HTERT RPE-1 (cell line): ENCODE data around the gene CDNF.

ENCODE experiments used
- in situ Hi-C: fragments of 300-500 bp; cut with MboI; formaldehyde crosslinking; loops from 4 replicates; pipeline ENCODE4 v1.14.3; 2020; ENCODE audit warnings: low sequenced_read_pairs

CDNF gene

DNA sequence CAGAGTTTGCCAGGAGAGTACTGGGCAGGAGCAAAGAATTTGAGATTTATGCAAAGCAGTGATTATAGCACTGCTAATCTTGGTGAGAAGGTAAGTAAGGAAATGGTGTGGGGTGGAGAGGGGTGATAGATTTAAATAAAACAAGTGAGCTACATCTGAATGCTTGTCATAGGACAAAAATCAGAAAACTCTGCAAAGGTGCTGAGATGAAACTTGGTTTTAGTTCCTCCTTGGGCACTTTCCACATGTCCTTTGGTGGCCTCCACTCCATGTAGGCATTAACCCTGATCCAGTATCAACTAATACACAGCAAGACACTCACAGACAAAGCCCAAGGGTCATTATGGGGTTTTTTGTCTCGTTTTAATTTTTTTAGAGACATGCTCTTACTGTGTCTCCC is 37.4 kb downstream of the CDNF start:
- in situ Hi-C loops = no loop called here

DNA sequence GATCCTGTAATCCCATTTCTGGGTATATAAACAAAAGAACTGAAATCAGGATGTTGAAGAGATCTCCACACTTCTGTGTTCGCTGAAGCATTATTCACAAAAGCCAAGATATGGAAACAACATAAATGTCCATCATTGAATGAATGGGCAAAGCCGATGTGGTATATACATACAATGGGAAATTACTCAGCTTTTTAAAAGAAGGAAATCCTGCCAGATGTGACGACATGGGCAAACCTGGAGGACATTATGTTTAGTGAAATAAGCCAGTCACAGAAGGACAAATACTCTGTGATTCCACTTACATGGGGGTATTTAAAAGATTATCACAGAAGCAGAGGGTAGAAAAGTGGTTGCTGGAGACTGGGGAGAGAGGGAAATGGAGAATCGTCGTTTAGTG is 39.2 kb downstream of the CDNF start:
- in situ Hi-C loops = no loop called here

DNA sequence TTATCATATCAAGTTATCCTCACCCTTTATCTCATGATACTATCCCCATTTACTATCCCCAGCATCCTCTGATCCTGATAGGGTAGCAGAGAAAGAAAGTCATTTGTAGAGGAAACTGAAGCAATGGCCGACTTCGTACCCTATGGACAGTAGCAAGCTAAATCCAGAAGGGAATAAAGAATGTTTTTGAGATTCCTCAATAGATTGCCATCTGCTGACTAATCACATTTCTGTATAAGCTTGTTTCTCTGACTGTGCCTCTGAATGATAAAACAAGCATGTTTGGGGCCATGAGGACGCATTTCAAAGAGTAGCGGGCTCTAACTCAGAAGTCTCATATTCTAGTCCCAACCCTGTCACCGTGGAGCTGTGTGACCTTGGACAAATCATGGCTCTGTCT is 49.9 kb downstream of the CDNF start:
- in situ Hi-C loops = no loop called here

DNA sequence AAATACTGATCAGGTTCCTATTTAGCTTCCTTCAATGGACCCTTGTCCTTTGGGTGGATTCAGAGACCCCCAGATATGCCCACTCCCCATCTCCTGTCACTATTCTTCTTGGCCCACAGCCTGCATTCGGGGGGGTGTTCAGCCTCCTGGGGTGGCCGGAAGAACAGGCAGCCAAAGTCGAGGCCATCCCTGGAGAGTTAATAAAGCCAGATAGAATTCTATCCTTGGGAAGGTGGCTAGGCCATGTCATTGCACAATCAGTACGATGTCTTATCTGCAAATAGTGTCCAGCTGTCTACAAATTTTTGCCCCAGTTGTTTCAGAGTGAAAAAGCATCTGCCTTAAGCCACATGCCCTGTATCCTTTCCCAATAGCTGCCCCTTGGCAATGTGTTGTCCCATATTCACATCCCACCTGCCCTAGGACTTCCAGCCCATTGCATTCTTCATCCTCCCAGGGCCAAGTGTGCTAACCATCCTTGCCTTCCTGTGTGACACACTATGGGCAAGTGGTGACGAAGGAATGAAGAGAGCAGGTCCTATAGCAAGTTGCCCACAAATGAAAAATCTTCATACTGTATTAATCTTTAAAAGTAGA is 53.3 kb downstream of the CDNF start:
- in situ Hi-C loops = no loop called here

DNA sequence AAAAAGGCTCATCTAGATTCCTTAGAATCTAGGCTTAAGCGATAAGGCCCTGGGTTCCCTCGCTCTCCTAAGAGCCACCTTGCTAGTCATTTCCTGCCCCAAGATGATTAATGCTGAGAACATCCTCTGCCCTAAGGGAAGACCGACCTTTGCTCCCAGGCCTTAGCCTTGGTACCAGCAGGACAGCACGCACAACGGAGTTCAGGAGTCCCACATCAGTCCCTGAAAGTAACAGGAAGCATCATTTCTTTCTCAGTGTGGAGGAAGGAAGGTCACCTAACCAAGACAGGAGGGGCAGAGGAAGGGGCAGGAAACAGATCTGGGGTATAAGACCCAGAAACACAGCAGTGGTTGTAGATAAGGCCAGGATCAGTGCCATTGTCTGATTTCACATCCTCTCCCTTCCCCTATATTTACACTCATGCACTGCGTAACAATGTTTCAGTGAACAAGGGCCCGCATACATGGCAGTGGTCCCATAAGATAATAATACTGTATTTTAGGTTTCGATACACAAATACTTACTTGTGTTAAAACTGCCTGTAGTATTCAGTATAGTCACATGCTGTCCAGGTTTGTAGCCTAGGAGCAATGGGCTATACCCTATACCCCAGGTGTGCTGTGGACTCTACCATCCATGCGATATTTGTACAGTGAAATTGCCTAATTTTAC is 55.0 kb downstream of the CDNF start:
- in situ Hi-C loops = no loop called here

DNA sequence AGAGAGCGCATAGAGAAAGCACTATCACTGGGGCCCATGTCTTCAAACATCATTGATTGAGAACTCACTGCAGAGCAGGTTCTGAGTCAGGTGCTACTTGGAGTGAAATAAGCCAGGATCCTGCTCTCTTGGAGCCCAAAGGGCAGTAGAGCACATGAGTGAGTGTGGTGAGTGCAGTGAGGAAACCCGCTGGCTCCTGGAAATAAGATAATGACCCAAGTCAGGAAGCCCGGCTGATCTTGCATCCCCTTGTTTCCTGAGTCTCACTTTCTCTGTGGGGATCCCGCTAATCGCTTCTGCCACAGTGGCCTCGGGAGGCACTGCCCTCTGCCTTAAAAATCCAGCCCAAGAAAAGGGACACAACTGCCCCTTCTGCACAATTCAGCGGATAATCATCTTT is 56.1 kb downstream of the CDNF start:
- in situ Hi-C loops = no loop called here

DNA sequence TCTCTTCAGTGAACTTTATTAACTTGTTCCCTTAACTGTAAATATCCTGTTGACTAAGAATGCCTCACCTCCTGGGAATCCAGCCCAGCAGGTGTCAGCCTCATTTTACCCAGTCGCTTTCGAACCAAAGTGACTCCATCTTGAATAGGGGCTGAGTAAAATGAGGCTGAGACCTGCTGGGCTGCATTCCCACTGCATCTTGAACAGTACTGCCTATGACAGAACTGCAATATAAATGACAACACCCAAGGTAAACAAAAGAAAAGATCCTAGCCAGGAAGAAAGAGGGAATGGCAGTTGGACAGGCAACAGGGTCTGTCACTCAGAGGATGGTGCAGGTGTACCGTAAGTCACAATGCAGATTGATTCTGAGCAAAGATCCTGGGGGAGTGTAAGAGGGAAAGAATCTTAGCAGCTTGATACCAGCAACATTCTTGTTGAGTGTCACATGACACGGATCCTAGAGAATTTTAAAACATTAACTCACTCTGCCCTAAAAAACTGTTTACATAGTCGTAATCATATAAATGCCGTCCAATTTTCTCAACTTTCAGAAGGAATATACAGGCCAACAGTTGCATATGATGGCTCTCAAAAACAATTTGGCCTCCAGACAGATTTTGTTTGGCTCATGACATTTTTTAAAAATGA is 58.7 kb downstream of the CDNF start:
- in situ Hi-C loops = no loop called here

DNA sequence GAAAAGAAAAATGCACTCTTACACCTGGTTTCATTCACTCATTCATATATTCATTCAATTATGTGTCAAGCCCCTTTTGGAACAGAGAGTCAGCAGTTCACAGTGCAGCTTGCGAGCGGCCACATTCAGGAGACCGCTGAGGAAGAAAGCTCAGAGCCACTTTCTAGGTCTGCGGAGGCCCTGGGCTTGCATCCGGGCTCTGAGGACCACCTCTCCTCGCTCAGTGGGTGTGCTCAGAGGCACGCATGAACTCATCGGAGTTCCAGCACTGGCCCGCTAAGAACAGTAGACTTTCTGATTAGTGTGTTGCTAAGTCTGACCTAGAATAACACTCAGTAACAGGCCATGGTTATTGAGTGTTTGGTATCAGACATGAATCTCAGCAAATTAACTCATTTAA is 61.3 kb downstream of the CDNF start:
- in situ Hi-C loops = no loop called here

DNA sequence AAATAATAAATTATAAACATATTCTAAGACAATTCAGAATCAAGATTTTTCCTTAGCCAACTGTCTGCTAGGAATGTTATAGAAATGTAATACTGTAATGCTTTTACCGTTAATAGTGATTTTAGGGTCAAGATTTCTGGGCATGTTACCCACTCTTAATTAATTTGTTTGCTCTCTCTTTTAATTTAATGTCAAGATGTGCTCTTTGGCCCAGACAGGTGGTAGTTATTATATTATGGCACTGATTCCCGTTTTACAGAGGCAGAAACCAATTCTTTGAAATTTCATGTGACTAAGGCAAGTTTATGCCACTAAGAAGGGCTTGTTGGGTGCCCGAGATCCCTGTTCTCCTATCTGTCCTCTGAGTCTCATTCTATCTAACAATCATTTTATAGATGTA is 62.2 kb downstream of the CDNF start:
- in situ Hi-C loops = no loop called here

DNA sequence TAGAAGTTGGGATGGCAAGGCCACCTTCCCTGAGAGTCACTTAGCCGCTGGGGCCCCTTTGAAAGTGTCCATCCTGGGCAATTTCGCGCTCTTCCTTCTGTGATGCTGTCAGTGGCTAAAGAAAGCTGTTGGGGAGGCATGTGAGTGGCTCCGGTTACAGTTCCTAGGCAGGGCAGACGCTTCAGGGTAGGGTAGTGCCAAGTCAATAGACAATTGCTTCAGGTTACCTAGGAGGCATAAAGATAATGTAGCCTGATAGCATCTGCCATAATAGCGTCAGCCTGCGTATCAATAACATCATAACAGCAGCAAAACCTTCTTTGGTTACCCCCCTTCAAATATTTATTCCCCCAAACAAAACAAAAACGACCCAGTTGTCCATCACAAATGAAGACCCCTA is 63.0 kb downstream of the CDNF start, which contains the start of gene FAM107B:
TSS of gene FAM107B (minus strand) at position 101 of the 400 bp plus-strand sequence. CDS start 234 bp downstream, outside the sequence.
- in situ Hi-C loops = no loop called here

DNA sequence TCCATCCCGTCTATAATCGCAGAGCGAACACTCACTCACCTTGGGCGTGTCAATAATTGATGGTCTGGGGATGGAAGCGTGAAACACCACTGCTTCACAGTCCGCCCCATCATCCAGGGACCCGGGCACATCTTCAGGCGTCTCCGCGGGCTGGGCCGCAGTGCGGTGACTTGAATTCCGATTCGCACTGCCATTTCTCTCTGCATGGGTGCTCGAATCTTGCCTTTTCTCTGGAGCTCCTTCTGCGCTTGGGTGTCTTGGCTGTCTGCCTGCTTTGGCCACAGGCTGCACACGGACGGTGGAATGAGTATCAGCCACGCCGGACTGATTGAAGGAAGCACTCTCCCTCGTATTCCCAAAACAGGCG is 63.6 kb downstream of the CDNF start:
- in situ Hi-C loops = no loop called here

DNA sequence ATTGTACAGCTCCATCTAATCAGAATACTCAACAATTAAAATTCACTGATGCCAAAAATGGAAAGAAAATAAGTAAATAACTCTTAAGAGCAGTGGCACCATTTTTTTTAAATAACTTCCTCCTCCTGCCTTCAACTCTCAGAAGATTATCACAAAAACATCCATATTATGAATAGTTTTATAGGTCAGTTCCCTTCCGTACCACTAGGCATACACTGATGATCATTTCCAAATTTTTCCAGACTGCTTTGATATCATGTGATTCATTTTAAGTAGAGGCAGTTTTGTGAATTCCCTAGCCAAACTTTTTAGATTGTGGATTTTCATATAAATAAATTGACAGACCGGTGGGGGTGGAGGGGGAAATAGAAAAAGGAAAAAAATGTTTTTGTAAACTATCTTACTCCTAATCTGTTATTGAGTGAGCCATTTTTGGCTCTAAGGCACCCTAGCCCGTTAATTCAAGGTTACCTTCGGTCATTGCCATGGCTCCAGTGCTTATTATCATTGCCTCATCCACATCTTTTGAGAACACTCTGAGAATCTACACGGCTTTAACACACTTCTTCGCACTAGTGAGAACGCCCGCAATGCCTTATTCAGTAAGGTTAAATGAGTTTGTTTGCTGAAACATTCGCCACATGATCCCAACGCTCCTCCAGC is 64.2 kb downstream of the CDNF start:
- in situ Hi-C loops = no loop called here

DNA sequence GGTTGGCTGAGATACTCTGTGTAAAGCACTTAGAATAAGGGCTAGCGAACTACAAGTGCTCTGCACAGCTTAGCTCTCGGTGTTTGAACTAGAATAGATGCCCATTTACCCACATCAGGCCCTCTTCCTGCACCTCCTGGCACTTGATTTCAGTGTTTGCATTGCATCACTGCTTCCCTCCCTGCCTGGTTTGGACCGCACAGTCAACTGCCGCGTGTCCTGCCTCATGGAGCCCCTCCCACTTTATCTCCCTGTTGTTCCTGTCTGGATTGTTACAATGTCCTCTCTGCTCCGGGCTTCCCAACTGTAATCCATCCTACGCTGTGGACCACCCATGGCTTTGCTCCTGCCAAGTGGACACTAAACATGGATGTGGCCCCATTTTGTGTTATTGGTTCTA is 65.4 kb downstream of the CDNF start:
- in situ Hi-C loops = no loop called here

DNA sequence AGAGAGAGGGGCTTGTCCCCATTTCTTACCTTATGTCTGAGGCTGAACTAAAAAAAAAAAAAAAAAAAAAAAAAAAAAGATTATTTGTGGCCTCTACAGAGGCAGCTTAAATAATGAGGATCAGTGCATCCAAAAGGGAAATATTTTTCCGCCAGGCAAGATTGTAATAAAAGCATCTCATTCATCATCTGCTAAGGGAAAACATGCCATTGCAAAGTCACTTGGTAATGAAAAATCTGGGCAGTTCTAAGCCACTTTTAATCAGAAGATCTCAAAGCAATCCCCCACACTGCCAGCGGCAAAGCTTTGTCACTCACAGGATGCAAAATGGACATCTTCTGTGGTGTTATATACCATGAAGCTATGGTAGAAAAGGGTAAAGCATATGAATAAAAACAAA is 66.9 kb downstream of the CDNF start:
- in situ Hi-C loops = no loop called here
